Ascending aorta (tissue), 2 donors: Measurements from ENCODE around the gene PABPC1L. TPM values are rescaled to one million over a fixed set of nuclear protein-coding genes. Genes with fewer than 3 reads are reported as not detected.

Experiments
- DNase-seq, 2 donors: peaks; one replicate each; pipeline ENCODE4 v3.0.0-alpha.2; 2019; ENCODE audit warnings: low spot score in 2 of 2
- H3K27ac ChIP-seq, 2 donors: fragments of 200-600 bp; sonication (generic); one replicate each; pipeline ENCODE4 v1.5.1; 2016 to 2017; ENCODE audit warnings: mild to moderate bottlenecking in 1 of 2
- H3K27me3 ChIP-seq: fragments of 200-600 bp; sonication (generic); one replicate; pipeline ENCODE4 v1.5.1; 2017
- H3K36me3 ChIP-seq, 2 donors: fragments of 200-600 bp; sonication (generic); one replicate each; pipeline ENCODE4 v1.5.1; 2016
- H3K4me1 ChIP-seq, 2 donors: fragments of 200-600 bp; sonication (generic); one replicate each; pipeline ENCODE4 v1.5.1; 2016 to 2017; ENCODE audit warnings: mild to moderate bottlenecking in 1 of 2
- H3K4me3 ChIP-seq, 2 donors: fragments of 200-600 bp; sonication (generic); one replicate each; pipeline ENCODE4 v1.5.1; 2016 to 2017; ENCODE audit warnings: mild to moderate bottlenecking in 1 of 2
- H3K9me3 ChIP-seq, 2 donors: fragments of 200-600 bp; sonication (generic); one replicate each; pipeline ENCODE4 v1.5.1; 2016
- CTCF ChIP-seq, 3 experiments: fragments of 200-600 bp in 2 of 3; fragments of 450-650 bp in 1 of 3; sonication (generic) in 2 of 3; IDR thresholded peaks; one replicate each; pipeline ENCODE4 v1.5.1; 2016 to 2019; ENCODE audit warnings: antibody characterized with exemption in 3 of 3, mild to moderate bottlenecking in 1 of 3, moderate library complexity in 1 of 3
- intact Hi-C: fragments of 100-400 bp; cut with DNase I; formaldehyde crosslinking; loops from one replicate; pipeline ENCODE4 v1.15.1; 2023
- total RNA-seq: library from RNA; depleted of rRNA; stranded (reverse); fragments of >200 nt; gene quantifications from one replicate; pipeline ENCODE4 v1.1.0, GENCODE V29; 2016

Gene PABPC1L
- total RNA-seq, 1 donor from 2014 or later: 22.9 TPM

- H3K27ac ChIP-seq: peak overlapping the region; percentile 96 to 97
These were observed 23.6 kb upstream of the PABPC1L start for GRCh38 chr20:44886266-44886651.

GRCh38 chr20:44886828-44887227, 23.0 kb upstream of the PABPC1L start:
- Histone ChIP-seq H3K4me1 (peaks cover 0 to 28% of the 10 kb centered on the region in 2 donors), H3K9me3 (no peaks in the 10 kb centered on the region)
- no peak for TF ChIP-seq CTCF (IDR thresholded peaks at IDR 0.05)

More at GRCh38 chr20:44886266-44886651, 23.6 kb upstream of the PABPC1L start:
- H3K4me3 ChIP-seq: peak overlapping the region; percentile 78 to 91
- intact Hi-C loops: loop anchor here (5.0 to 10.0 kb wide), 2 partner anchors 364 to 571 kb away; partner anchors contain the start of genes FITM2 and SERINC3
- H3K4me1 ChIP-seq: peaks cover 0 to 28% of the 10 kb centered on the region in 2 donors
- TF ChIP-seq CTCF (IDR thresholded peaks at IDR 0.05): no peak
- H3K9me3 ChIP-seq: no peaks in the 10 kb centered on the region
- no peak for DNase-seq
- H3K36me3 ChIP-seq: no peaks in the 10 kb centered on the region
- no peaks in the 10 kb centered on the region for H3K27me3 ChIP-seq

GRCh38 chr20:44887466-44887865, 22.4 kb upstream of the PABPC1L start:
- DNase-seq: no peak
- Histone ChIP-seq H3K4me1 (peaks cover 0 to 28% of the 10 kb centered on the region in 2 donors), H3K27ac (no peak overlapping the region), H3K27me3 (no peaks in the 10 kb centered on the region), H3K9me3 (no peaks in the 10 kb centered on the region), H3K4me3 (peak overlapping the region; percentile 78 to 91), H3K36me3 (no peaks in the 10 kb centered on the region)
- TF ChIP-seq CTCF (IDR thresholded peaks at IDR 0.05): no peak
- intact Hi-C loops: loop anchor here (1.0 to 10.0 kb wide), 3 partner anchors 73 to 573 kb away; partner anchors contain the start of genes FITM2, SERINC3 and TOMM34

More at GRCh38 chr20:44886828-44887227, 23.0 kb upstream of the PABPC1L start:
- intact Hi-C loops: loop anchor here (1.0 to 10.0 kb wide), 3 partner anchors 73 to 572 kb away; partner anchors contain the start of genes FITM2, SERINC3 and TOMM34
- Histone ChIP-seq H3K4me3 (peak overlapping the region; percentile 78 to 91), H3K27me3 (no peaks in the 10 kb centered on the region), H3K36me3 (no peaks in the 10 kb centered on the region), H3K27ac (peak overlapping the region in 1 of 2 donors; percentile 96)
- no peak for DNase-seq

GRCh38 chr20:44888226-44889103, 21.4 kb upstream of the PABPC1L start:
- no peak for TF ChIP-seq CTCF (IDR thresholded peaks at IDR 0.05)
- Histone ChIP-seq H3K27me3 (no peaks in the 10 kb centered on the region), H3K4me1 (peaks cover 0 to 28% of the 10 kb centered on the region in 2 donors), H3K4me3 (peak overlapping the region; percentile 1 to 17), H3K27ac (no peak overlapping the region), H3K9me3 (no peaks in the 10 kb centered on the region), H3K36me3 (no peaks in the 10 kb centered on the region)
- intact Hi-C loops: loop anchor here (5.0 to 10.0 kb wide), 2 partner anchors 366 to 574 kb away; partner anchors contain the start of genes FITM2 and SERINC3
- no peak for DNase-seq

- Histone ChIP-seq H3K36me3 (no peaks in the 10 kb centered on the region), H3K9me3 (no peaks in the 10 kb centered on the region), H3K27me3 (no peaks in the 10 kb centered on the region), H3K4me1 (peaks cover 8 to 43% of the 10 kb centered on the region in 2 donors), H3K4me3 (no peak overlapping the region), H3K27ac (no peak overlapping the region)
- TF ChIP-seq CTCF (IDR thresholded peaks at IDR 0.05): no peak
- intact Hi-C loops: no loop called here
- DNase-seq: no peak
These were observed 18.0 kb upstream of the PABPC1L start for GRCh38 chr20:44891826-44892225.
